ENCODE results near the gene KCNJ2. TPM values are rescaled to one million over a fixed set of nuclear protein-coding genes. Genes with fewer than 3 reads are reported as not detected.

Gene KCNJ2
- total RNA-seq, 2 donors from 2014 or later: 0.33 to 0.78 TPM

DNA sequence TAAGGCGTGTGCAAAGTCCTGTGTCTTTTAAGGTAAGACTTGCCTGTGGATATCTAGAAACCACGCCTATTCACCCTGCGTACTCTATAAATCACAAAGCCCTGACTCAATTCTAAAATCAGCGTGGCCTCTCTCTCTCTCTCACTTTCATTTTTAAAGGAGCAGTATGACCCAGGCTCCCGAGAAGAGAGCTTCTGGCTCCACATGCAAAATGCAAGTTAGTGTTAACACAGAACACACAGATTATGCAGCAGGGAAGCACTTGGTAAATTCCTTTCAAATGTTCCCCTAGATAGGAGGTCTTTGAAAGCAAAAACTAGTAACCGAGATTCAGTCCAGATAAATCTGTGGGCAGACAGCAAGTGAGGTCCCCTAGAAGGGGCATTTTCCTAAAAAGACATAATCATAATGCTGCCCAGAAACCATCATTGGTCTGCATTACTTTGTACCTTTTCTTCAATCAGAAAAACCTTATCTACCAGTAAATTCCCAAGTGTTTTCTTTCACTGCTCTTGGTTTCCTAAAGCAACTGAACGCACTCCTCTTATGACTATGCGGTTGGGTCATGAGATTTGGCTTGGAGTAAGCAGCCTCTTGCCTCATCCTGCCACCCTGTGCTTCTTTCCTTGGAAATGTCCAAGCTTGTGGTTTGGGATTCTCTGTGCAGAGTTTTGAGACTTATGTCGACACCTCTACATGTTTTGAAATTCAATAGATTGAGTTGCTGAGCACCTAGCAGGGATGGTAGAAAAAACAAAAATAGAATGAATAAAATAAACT is 31.7 kb upstream of the KCNJ2 start:
- peak in 3 of 4 donors; percentile 29 to 61 (median 45) for DNase-seq
- no peaks in the 10 kb centered on the region for H3K9me3 ChIP-seq
- H3K36me3 ChIP-seq (replicated peaks in 1 of 2; ENCODE audit: insufficient read depth in 1 of 2, low read depth in 2 of 2): peaks cover 0 to 3% of the 10 kb centered on the region in 2 donors
- TF ChIP-seq POLR2A (IDR thresholded peaks at IDR 0.05): peak in 2 of 3 donors; percentile 24 to 43
- TF ChIP-seq, protein P1, sequence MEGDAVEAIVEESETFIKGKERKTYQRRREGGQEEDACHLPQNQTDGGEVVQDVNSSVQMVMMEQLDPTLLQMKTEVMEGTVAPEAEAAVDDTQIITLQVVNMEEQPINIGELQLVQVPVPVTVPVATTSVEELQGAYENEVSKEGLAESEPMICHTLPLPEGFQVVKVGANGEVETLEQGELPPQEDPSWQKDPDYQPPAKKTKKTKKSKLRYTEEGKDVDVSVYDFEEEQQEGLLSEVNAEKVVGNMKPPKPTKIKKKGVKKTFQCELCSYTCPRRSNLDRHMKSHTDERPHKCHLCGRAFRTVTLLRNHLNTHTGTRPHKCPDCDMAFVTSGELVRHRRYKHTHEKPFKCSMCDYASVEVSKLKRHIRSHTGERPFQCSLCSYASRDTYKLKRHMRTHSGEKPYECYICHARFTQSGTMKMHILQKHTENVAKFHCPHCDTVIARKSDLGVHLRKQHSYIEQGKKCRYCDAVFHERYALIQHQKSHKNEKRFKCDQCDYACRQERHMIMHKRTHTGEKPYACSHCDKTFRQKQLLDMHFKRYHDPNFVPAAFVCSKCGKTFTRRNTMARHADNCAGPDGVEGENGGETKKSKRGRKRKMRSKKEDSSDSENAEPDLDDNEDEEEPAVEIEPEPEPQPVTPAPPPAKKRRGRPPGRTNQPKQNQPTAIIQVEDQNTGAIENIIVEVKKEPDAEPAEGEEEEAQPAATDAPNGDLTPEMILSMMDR (IDR thresholded peaks at IDR 0.05): no peak
- H3K27ac ChIP-seq: peak overlapping the region; percentile 37 to 76 (median 66)
- peaks cover 37% of the 10 kb centered on the region for H3K4me1 ChIP-seq
- no peaks in the 10 kb centered on the region for H3K27me3 ChIP-seq
- 16 to 19% methylated on average over 9 of the region's 9 CpGs for WGBS, 2 donors
- no peak overlapping the region for H3K4me3 ChIP-seq
- peak; percentile 91 for ATAC-seq
- intact Hi-C loops (cut with DNase I): no loop called here

DNA sequence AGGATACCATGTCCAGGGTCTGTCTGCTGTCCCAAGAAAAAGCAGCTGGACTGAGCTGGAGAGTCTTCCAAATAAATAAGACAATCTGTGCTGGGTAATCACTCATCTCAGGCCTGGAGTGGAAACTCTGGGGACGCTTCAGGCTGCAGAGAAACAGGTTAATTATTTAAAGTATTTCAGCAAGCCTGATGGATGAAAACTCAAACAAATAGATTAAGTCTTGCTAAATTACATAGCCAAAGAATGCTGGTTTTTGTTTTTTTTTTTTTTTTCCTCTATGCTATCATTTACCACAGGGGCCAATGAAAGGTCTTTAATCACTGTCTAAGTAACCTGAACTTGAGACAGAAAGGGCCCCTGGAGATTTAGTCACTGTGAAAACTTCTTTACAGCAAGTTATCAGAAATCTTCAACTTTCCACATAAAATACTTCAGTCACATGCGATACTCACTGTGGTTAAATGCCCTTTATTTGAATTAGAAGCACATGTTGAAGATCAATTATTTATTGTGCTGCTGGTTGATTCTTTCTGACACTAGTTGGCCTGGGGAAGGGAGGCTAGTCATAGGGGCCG is 31.0 kb upstream of the KCNJ2 start:
- no peak for TF ChIP-seq POLR2A (IDR thresholded peaks at IDR 0.05)
- TF ChIP-seq, protein P1 (IDR thresholded peaks at IDR 0.05): no peak
- DNase-seq: peak in 1 of 4 donors; percentile 6
- Histone ChIP-seq H3K27ac (peak overlapping the region; percentile 37 to 76 (median 66)), H3K36me3 (replicated peaks in 1 of 2; ENCODE audit: insufficient read depth in 1 of 2, low read depth in 2 of 2) (no peaks in the 10 kb centered on the region), H3K27me3 (no peaks in the 10 kb centered on the region), H3K4me1 (peaks cover 37% of the 10 kb centered on the region), H3K4me3 (no peak overlapping the region), H3K9me3 (no peaks in the 10 kb centered on the region)
- intact Hi-C loops (cut with DNase I): no loop called here
- WGBS, 2 donors: 69 to 75% methylated on average over 3 of the region's 3 CpGs
- ATAC-seq: peak; percentile 30

DNA sequence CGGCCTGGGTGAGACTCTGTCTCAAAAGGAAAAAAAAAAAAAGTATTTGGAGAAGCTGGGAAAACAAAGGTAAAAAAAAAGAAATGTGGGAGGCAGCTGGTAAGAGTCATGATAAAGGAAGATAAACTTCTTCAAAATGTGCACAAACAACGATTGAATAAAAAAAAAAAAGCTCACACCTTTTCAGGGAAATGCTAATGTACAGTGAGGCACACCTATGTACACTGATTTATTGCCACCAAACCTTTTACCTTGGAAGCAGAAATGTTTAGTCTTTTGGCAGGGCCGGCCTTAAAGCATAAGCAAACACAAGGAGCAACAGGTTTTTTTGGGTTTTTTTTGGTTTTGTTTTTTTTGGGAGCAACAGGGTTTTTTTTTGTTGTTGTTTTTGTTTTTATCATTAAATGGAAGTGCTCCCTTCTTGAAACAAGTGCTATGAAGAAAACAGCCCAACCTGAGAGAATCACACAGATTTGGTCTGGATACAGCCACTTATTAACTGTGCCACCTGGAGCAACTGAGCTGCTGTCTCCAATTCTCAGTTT is 29.8 kb upstream of the KCNJ2 start:
- ATAC-seq: no peak
- WGBS, 2 donors: 18 to 32% methylated on average over 3 of the region's 3 CpGs
- no peak for DNase-seq
- Histone ChIP-seq H3K4me3 (no peak overlapping the region), H3K27ac (peak overlapping the region in 3 of 4 donors; percentile 64 to 76 (median 69)), H3K4me1 (peaks cover 37% of the 10 kb centered on the region), H3K27me3 (no peaks in the 10 kb centered on the region), H3K36me3 (replicated peaks in 1 of 2; ENCODE audit: insufficient read depth in 1 of 2, low read depth in 2 of 2) (no peaks in the 10 kb centered on the region), H3K9me3 (no peaks in the 10 kb centered on the region)
- intact Hi-C loops (cut with DNase I): no loop called here
- TF ChIP-seq POLR2A (IDR thresholded peaks at IDR 0.05): no peak
- TF ChIP-seq, protein P1 (IDR thresholded peaks at IDR 0.05): no peak

DNA sequence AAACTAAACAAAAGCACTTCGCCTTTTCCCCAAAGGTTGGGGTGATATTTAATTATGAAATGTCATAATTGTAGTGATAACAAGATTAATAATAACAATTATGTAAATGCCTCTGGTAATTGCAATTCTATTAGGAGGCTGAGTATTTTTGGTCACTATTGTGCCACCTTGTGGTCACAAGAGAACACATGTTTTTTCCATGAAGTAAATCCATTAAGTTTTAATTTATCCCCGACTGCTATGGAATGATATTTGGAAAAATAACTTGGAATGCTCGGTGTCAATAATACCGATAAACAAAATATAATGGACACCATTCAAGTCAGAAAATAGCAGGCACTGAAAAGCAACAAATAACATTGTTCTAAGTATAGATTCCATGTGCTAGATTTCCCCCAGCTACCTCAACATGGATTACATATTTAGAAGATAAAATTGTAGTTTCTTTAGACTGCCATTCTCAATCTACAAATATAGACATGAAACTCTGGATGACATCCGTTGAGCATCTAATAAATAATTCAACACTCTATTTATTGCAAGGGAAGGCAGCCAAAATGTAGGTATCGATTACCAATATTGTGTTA is 25.0 kb upstream of the KCNJ2 start:
- 16 to 18% methylated on average over 6 of the region's 6 CpGs for WGBS, 2 donors
- intact Hi-C loops (cut with DNase I): loop anchor here (10.0 kb wide), 1 partner anchor 580 kb away; no protein-coding TSS in a partner anchor
- peak in 1 of 4 donors; percentile 31 for DNase-seq
- TF ChIP-seq, protein P1 (IDR thresholded peaks at IDR 0.05): peak in 6 of 7 experiments; percentile 63 to 78 (median 72)
- no peak for TF ChIP-seq POLR2A (IDR thresholded peaks at IDR 0.05)
- Histone ChIP-seq H3K4me3 (no peak overlapping the region), H3K9me3 (no peaks in the 10 kb centered on the region), H3K27ac (no peak overlapping the region), H3K27me3 (no peaks in the 10 kb centered on the region), H3K36me3 (replicated peaks in 1 of 2; ENCODE audit: insufficient read depth in 1 of 2, low read depth in 2 of 2) (no peaks in the 10 kb centered on the region), H3K4me1 (peaks cover 4% of the 10 kb centered on the region)
- ATAC-seq: no peak

All from body of pancreas (tissue), 4 donors.